Measurements from ENCODE around the gene GMDS. TPM values are rescaled to one million over a fixed set of nuclear protein-coding genes. Genes with fewer than 3 reads are reported as not detected.

GMDS gene
- total and polyA plus RNA-seq, 2 experiments from 2014 or later: 3.0 to 12.6 TPM

GRCh38 chr6:2047855-2048254 lies 197.6 kb downstream of the GMDS start:
- in situ Hi-C loops (cut with MboI): no loop called here
- 60 to 76% methylated on average over 2 of the region's 2 CpGs for WGBS, 2 experiments (ENCODE audit: low coverage in 1 of 2, low lambda C conversion rate in 2 of 2, missing lambda C conversion rate in 2 of 2)
- no peak for DNase-seq
- no peaks in the 10 kb centered on the region for H4K20me1 ChIP-seq (ENCODE audit: insufficient read depth)
- no peak overlapping the region for H3K9ac ChIP-seq
- no peaks in the 10 kb centered on the region for H3K79me2 ChIP-seq (ENCODE audit: insufficient read depth)
- no peaks in the 10 kb centered on the region for H3K36me3 ChIP-seq (ENCODE audit: low read depth)
- H3K9me3 ChIP-seq (ENCODE audit: low read depth): no peaks in the 10 kb centered on the region
- H3K27ac ChIP-seq: no peak overlapping the region
- no peak overlapping the region for H3K4me2 ChIP-seq (ENCODE audit: unreplicated experiment)
- TF ChIP-seq EZH2 (IDR thresholded peaks at IDR 0.05; ENCODE audit: insufficient read depth, poor library complexity, severe bottlenecking): no peak
- TF ChIP-seq EZH2phosphoT487 (IDR thresholded peaks at IDR 0.05; ENCODE audit: insufficient read depth, low read depth): no peak
- no peaks in the 10 kb centered on the region for H3F3A ChIP-seq (ENCODE audit: insufficient read depth)
- no peaks in the 10 kb centered on the region for H3K4me1 ChIP-seq (ENCODE audit: insufficient read depth)
- H3K27me3 ChIP-seq (replicated peaks; ENCODE audit: insufficient read depth): no peaks in the 10 kb centered on the region
- no peak overlapping the region for H3K4me3 ChIP-seq
- no peak overlapping the region for H2AFZ ChIP-seq
- H3K9me2 ChIP-seq (ENCODE audit: insufficient read depth): no peaks in the 10 kb centered on the region

GRCh38 chr6:2044192-2044591 lies 201.2 kb downstream of the GMDS start:
- no peaks in the 10 kb centered on the region for H3K79me2 ChIP-seq (ENCODE audit: insufficient read depth)
- no peak overlapping the region for H2AFZ ChIP-seq
- no peaks in the 10 kb centered on the region for H3F3A ChIP-seq (ENCODE audit: insufficient read depth)
- TF ChIP-seq EZH2phosphoT487 (IDR thresholded peaks at IDR 0.05; ENCODE audit: insufficient read depth, low read depth): no peak
- no peak for TF ChIP-seq EZH2 (IDR thresholded peaks at IDR 0.05; ENCODE audit: insufficient read depth, poor library complexity, severe bottlenecking)
- H3K4me2 ChIP-seq (ENCODE audit: unreplicated experiment): no peak overlapping the region
- no peaks in the 10 kb centered on the region for H4K20me1 ChIP-seq (ENCODE audit: insufficient read depth)
- no peak overlapping the region for H3K9ac ChIP-seq
- no peak for DNase-seq
- no peaks in the 10 kb centered on the region for H3K9me3 ChIP-seq (ENCODE audit: low read depth)
- no peaks in the 10 kb centered on the region for H3K4me1 ChIP-seq (ENCODE audit: insufficient read depth)
- H3K27ac ChIP-seq: no peak overlapping the region
- no peaks in the 10 kb centered on the region for H3K9me2 ChIP-seq (ENCODE audit: insufficient read depth)
- no peak overlapping the region for H3K4me3 ChIP-seq
- in situ Hi-C loops (cut with MboI): no loop called here
- no peaks in the 10 kb centered on the region for H3K27me3 ChIP-seq (replicated peaks; ENCODE audit: insufficient read depth)
- H3K36me3 ChIP-seq (ENCODE audit: low read depth): no peaks in the 10 kb centered on the region
- WGBS, 2 experiments (ENCODE audit: low coverage in 1 of 2, low lambda C conversion rate in 2 of 2, missing lambda C conversion rate in 2 of 2): 87 to 93% methylated on average over 4 of the region's 4 CpGs

GRCh38 chr6:2042956-2043648 lies 202.3 kb downstream of the GMDS start:
- no peak overlapping the region for H3K4me3 ChIP-seq
- no peak for DNase-seq
- H4K20me1 ChIP-seq (ENCODE audit: insufficient read depth): no peaks in the 10 kb centered on the region
- H3K27me3 ChIP-seq (replicated peaks; ENCODE audit: insufficient read depth): no peaks in the 10 kb centered on the region
- H3K4me1 ChIP-seq (ENCODE audit: insufficient read depth): no peaks in the 10 kb centered on the region
- H3K27ac ChIP-seq: no peak overlapping the region
- no peaks in the 10 kb centered on the region for H3K79me2 ChIP-seq (ENCODE audit: insufficient read depth)
- no peaks in the 10 kb centered on the region for H3F3A ChIP-seq (ENCODE audit: insufficient read depth)
- in situ Hi-C loops (cut with MboI): no loop called here
- no peaks in the 10 kb centered on the region for H3K9me3 ChIP-seq (ENCODE audit: low read depth)
- H3K4me2 ChIP-seq (ENCODE audit: unreplicated experiment): no peak overlapping the region
- no peaks in the 10 kb centered on the region for H3K9me2 ChIP-seq (ENCODE audit: insufficient read depth)
- TF ChIP-seq EZH2phosphoT487 (IDR thresholded peaks at IDR 0.05; ENCODE audit: insufficient read depth, low read depth): no peak
- TF ChIP-seq EZH2 (IDR thresholded peaks at IDR 0.05; ENCODE audit: insufficient read depth, poor library complexity, severe bottlenecking): no peak
- WGBS, 2 experiments (ENCODE audit: low coverage in 1 of 2, low lambda C conversion rate in 2 of 2, missing lambda C conversion rate in 2 of 2): 75% methylated on average over 6 of the region's 6 CpGs
- no peak overlapping the region for H2AFZ ChIP-seq
- H3K36me3 ChIP-seq (ENCODE audit: low read depth): no peaks in the 10 kb centered on the region
- no peak overlapping the region for H3K9ac ChIP-seq

- Histone ChIP-seq H3K4me3 (no peak overlapping the region), H3K9me2 (ENCODE audit: insufficient read depth) (no peaks in the 10 kb centered on the region), H3K27me3 (replicated peaks; ENCODE audit: insufficient read depth) (no peaks in the 10 kb centered on the region), H3K79me2 (ENCODE audit: insufficient read depth) (no peaks in the 10 kb centered on the region), H3K9me3 (ENCODE audit: low read depth) (no peaks in the 10 kb centered on the region), H4K20me1 (ENCODE audit: insufficient read depth) (no peaks in the 10 kb centered on the region), H2AFZ (no peak overlapping the region), H3K4me1 (ENCODE audit: insufficient read depth) (no peaks in the 10 kb centered on the region), H3K36me3 (ENCODE audit: low read depth) (no peaks in the 10 kb centered on the region), H3K27ac (no peak overlapping the region), H3K4me2 (ENCODE audit: unreplicated experiment) (no peak overlapping the region), H3K9ac (no peak overlapping the region), H3F3A (ENCODE audit: insufficient read depth) (no peaks in the 10 kb centered on the region)
- 89 to 91% methylated on average over 8 of the region's 8 CpGs for WGBS, 2 experiments (ENCODE audit: low coverage in 1 of 2, low lambda C conversion rate in 2 of 2, missing lambda C conversion rate in 2 of 2)
- TF ChIP-seq EZH2phosphoT487 (IDR thresholded peaks at IDR 0.05; ENCODE audit: insufficient read depth, low read depth) (no peak), EZH2 (IDR thresholded peaks at IDR 0.05; ENCODE audit: insufficient read depth, poor library complexity, severe bottlenecking) (no peak)
- DNase-seq: no peak
- in situ Hi-C loops (cut with MboI): no loop called here
Observed at GRCh38 chr6:2038092-2038491, 207.3 kb downstream of the GMDS start.
